GM18909 (cell line): ENCODE results near the gene RAB5B.
A peak's percentile ranks its signal among the peaks of the same experiment; 100 is the strongest.
"Not testable (repeated sequence)": the region's sequence is repeated elsewhere in the genome, so short reads cannot be mapped to it uniquely, and the experiment has no call there.

Experiments used
- ATAC-seq: cut with Tn5 transposase; IDR thresholded peaks from one replicate; pipeline ENCODE4 v1.9.1; 2021; ENCODE audit warnings: mild to moderate bottlenecking; ENCODE audit not compliant: unreplicated experiment, poor library complexity

RAB5B gene

GRCh38 chr12:55981882-55982281, 8.0 kb downstream of the RAB5B start:
- ATAC-seq: not testable (repeated sequence)

GRCh38 chr12:55982319-55982936, 8.6 kb downstream of the RAB5B start:
- peak; percentile 88 for ATAC-seq

- no peak for ATAC-seq
Measured at GRCh38 chr12:55983232-55983842, 9.5 kb downstream of the RAB5B start.

- ATAC-seq: no peak
Measured at GRCh38 chr12:55984861-55985260, 11.0 kb downstream of the RAB5B start.

GRCh38 chr12:55985341-55985740, 11.5 kb downstream of the RAB5B start:
- no peak for ATAC-seq

GRCh38 chr12:55985976-55986375, 12.1 kb downstream of the RAB5B start:
- ATAC-seq: not testable (repeated sequence)

GRCh38 chr12:55991110-55991509, 17.2 kb downstream of the RAB5B start:
- no peak for ATAC-seq

GRCh38 chr12:55993230-55993853, 19.5 kb downstream of the RAB5B start:
- ATAC-seq: no peak

- no peak for ATAC-seq
Measured at GRCh38 chr12:55995366-55995765, 21.5 kb downstream of the RAB5B start.

- no peak for ATAC-seq
Measured at GRCh38 chr12:55996201-55996714, 22.4 kb downstream of the RAB5B start.

- ATAC-seq: peak; percentile 99
Measured at GRCh38 chr12:55996715-55997534, 23.0 kb downstream of the RAB5B start, which contains the start of gene SUOX. Gene SUOX, plus strand, starts transcription at chr12:55997276. Its CDS starts 4,946 bp downstream, at chr12:56002222.

GRCh38 chr12:55997535-55997859, 23.6 kb downstream of the RAB5B start:
- peak; percentile 4 for ATAC-seq

- not testable (repeated sequence) for ATAC-seq
Measured at GRCh38 chr12:55999522-55999921, 25.6 kb downstream of the RAB5B start.

GRCh38 chr12:55999999-56000540, 26.2 kb downstream of the RAB5B start:
- ATAC-seq: not testable (repeated sequence)

- no peak for ATAC-seq
Measured at GRCh38 chr12:56001487-56002100, 27.7 kb downstream of the RAB5B start.

- ATAC-seq: not testable (repeated sequence)
Measured at GRCh38 chr12:56003376-56003775, 29.5 kb downstream of the RAB5B start.

- no peak for ATAC-seq
Measured at GRCh38 chr12:56004211-56004610, 30.3 kb downstream of the RAB5B start.

- peak; percentile 48 for ATAC-seq
Measured at GRCh38 chr12:56007564-56008559, 34.0 kb downstream of the RAB5B start.

- ATAC-seq: no peak
Measured at GRCh38 chr12:56010111-56010570, 36.3 kb downstream of the RAB5B start.
